Measurements from ENCODE around the gene MRPS18C.
"Not testable (repeated sequence)": the region's sequence is repeated elsewhere in the genome, so short reads cannot be mapped to it uniquely, and the experiment has no call there.

Gene MRPS18C

GRCh38 chr4:83503974-83504373 is 48.1 kb downstream of the MRPS18C start:
- H3K27ac ChIP-seq = no peak overlapping the region
- no peak for TF ChIP-seq ZFX (IDR thresholded peaks at IDR 0.05; ENCODE audit: borderline replicate concordance)

DNA sequence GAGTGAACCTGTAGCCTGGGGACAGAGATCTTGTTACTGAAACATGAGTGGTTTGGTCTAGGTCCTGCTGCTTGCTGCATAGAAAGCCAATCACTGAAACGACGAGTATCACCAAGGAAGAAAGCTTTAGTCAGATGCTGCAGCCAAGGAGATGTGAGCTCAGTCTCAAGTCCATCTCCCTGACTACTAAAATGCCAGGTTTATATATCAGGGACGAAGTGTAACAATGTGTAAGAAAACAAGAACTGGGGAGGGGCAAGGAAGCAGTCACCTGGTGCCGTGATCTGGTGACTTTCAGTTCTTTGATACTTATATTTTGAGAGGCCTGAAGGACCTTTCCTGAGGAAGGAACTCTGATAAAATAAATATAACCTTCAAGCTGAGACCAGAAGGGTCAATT is 48.6 kb downstream of the MRPS18C start:
- no peak overlapping the region for H3K27ac ChIP-seq
- TF ChIP-seq ZFX (IDR thresholded peaks at IDR 0.05; ENCODE audit: borderline replicate concordance) (no peak), CTCF (IDR thresholded peaks at IDR 0.05) (no peak)

DNA sequence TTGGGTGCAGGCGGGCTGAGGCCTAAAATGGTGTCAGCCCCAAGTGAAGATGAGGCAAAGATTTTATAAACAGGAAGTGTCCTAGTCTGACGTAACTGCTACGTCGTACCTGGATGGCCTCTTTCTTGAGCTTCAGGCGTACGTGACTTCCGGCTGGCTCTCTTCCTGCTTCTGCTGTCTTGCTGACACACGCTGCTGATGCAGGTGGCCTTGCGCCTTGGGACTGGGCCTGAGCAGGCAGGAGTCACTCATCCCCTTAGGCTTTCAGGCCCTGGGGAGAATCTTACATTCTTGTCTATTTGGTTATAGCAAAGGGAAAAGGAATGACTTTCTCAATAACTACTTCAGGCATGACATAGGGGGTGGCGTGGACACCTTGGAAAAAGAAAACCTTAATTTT is 49.1 kb downstream of the MRPS18C start:
- TF ChIP-seq CTCF (IDR thresholded peaks at IDR 0.05) (no peak), ZFX (IDR thresholded peaks at IDR 0.05; ENCODE audit: borderline replicate concordance) (no peak)

GRCh38 chr4:83509156-83509585 is 53.3 kb downstream of the MRPS18C start:
- H3K27ac ChIP-seq = not testable (repeated sequence)
- peak; percentile 82 for TF ChIP-seq CTCF (IDR thresholded peaks at IDR 0.05)

More for the DNA sequence above, 49.1 kb downstream of the MRPS18C start:
- no peak overlapping the region for H3K27ac ChIP-seq

DNA sequence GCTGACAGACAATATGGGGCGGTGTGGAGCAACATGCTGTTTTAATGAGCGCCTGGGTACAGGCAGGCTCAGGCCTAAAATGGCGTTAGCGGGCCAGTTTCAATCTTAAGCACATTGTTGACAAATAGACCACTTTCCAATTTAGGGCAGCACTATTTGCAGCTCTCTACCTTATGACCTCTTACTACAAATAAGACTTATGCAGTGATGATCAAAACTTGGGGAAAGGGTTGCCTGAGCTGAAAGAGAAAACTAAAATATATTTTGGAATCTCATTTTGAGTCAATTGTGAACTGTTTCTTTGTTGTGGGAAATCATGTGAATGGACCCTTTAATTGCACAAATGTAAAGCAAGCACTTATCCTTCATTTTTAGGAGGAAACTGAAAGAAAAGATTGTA is 54.6 kb downstream of the MRPS18C start:
- H3K27ac ChIP-seq = no peak overlapping the region
- TF ChIP-seq ZFX (IDR thresholded peaks at IDR 0.05; ENCODE audit: borderline replicate concordance) (no peak), CTCF (IDR thresholded peaks at IDR 0.05) (no peak)

Measured in 22Rv1 (cell line).